ENCODE results near the gene ORAI3.

The ORAI3 gene

GRCh38 chr16:30947859-30948666 is 805 bp upstream of the ORAI3 start:
- DNase-seq = peak; percentile 100

DNA sequence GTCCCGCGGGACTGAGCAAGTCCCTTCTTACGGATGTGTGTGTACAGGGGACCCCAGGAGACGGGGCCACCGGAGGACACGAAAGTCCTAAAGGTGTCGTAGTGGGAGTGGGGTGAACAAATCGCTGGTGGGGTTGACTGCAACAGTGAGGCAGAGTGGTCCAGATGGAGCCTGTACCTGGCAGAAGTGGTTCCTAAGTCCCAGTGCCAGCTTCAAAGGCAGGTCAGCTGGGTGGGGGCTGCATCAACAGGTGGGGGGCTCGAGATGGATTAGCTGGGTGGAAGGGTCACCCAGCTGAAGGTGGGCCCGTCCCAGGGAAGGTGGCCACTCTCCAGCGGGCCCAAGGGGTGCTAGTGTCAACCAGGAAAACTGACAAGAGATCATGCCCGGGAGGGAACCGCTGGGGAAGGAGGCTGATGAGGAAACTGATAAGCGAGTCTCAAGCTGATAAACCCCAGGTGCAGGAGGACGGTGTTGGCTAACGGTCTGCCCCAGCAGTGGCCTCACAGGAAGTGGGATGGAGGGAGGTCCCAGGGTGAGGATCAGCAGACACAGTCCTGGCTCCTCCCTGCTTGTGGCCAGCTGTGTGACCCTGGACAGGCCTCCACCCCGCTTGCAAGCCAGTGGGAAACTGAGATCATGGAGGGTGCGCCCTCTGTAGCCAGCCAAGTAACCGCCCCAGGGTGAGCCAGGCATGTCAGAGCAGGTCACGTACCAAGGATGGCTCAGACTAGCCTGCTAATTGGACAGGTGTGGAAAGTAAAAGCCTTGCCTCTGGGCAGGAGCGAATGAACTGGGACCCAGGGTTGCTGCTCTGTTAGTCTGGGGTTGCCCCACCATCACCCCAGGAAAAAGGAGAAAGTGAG is 1.0 kb downstream of the ORAI3 start:
- peak; percentile 61 for DNase-seq

- no peak for DNase-seq
Measured at GRCh38 chr16:30950516-30951065, 1.7 kb downstream of the ORAI3 start.

DNA sequence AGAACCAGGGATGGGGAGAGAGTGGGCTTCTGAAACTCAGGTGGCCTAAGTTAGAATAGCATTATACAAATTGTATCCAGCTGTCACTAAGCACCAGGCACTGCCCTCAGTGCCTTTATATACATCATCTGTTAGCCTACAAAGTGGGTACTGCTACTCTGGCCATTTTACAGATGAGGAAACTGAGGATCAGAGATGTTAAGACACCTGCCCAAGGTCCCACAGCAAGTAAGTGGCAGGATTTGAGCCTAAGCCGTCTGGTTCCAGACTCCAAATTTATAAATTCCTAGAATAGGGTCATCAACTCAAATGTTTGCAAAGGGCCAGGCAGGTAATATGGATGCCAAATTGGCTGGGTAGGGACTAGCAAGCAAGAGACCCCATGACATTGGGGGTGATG is 2.3 kb downstream of the ORAI3 start:
- DNase-seq = no peak

- DNase-seq = peak; percentile 56
Measured at GRCh38 chr16:30951750-30952149, 2.9 kb downstream of the ORAI3 start.

DNA sequence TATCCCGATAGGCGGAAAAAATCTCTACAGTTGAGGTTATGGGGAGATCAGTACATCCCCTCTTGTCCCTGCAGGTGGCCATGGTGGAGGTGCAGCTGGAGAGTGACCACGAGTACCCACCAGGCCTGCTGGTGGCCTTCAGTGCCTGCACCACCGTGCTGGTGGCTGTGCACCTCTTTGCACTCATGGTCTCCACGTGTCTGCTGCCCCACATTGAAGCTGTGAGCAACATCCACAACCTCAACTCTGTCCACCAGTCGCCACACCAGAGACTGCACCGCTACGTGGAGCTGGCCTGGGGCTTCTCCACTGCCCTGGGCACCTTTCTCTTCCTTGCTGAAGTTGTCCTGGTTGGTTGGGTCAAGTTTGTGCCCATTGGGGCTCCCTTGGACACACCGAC is 4.2 kb downstream of the ORAI3 start:
- DNase-seq = no peak

GRCh38 chr16:30953511-30954124 is 4.8 kb downstream of the ORAI3 start:
- DNase-seq = peak; percentile 92

DNA sequence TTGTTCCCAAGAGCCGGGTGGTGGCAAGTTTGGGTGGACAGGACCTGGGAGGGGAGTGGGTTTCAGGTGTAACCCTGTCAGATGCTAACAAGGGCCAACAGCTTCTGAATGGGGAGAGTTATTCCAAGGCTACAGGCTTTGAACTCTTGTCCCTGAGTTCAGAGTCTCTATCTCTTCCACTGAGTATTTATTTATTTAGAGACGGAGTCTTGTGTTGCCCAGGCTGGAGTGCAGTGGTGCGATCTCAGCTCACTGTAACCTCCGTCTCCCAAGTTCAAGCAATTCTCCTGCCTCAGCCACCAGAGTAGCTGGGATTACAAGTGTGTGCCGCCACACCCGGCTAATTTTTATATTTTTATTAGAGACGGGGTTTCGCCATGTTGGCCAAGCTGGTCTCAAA is 6.1 kb downstream of the ORAI3 start:
- DNase-seq = no peak

DNA sequence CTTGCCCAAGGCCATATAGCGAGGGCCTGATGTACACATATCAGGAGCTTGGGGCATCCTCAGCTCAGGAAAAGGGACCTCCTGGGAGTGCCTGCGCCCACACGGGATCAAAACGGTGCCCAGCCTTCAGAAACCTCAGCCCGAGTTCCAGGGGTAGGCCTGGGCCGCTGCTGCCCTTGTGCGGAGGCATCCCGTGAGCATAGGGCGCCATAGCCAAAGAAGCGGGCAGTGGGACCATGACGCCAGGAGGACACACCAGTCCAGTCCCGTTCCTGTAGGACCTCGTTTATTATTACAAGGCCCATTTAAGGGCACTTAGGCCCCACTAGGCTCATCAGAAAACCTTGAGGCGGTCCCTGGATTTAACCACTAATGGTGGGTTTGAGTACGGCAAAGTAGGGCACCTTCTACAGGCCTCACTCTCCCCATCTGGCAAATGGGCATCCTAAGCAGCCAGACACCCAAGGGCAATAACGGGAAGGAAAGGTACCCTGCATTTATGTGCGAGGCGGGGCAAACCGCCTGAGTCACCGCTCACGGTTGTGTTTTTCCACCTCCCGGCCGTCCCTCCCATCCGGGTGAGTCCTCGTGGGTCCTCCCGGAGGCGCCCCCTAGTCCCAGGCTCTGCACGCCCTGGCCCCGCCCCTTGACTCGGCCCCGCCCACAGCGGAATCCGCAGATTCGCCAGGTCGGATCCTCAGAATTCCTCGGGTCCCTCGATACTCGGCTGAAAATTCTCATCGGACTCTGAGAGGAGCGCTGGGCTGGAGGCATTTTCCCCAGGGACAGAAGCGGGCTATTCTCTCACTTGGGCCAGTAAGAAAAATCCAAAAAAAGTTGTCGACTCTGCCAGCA is 8.0 kb downstream of the ORAI3 start:
- peak; percentile 92 for DNase-seq

DNA sequence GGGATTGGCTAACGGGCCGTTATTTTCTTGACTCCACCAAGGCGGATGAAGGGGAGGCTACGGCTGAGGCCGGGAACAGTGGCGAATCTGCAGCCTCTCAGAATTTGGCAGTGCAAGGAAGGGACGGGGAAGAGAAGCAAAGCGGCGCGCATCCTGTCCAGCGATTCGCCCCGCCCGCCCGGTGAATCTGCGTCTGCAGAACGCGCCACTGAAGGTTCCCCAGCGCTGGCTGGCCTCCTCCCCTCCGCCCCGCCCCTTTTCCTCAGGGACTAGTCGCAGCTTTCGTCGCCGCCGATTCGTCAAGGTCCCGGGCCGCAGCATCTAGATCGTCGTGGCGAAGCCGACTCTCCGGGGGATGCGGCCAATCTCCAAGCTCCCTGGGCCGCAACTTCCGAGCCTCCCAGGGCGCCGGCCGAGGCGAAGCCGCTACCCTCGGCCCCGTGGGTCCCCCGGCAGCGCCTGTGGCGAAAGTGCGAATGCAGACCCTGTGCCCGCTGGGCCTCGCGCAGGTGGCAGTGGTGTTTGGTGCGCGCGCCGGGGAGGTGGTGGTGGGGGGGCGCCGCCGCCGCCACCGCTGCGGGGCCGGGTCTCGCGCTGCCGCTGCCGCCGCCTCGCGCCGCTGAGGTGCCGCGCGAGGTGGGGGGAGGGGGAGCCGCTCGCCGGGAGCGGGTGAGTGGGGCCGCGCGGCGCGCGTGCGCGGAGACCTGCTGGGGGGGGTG is 8.7 kb downstream of the ORAI3 start, which contains the start of gene SETD1A:
Gene SETD1A (plus strand): TSS at position 299 of the 719 bp plus-strand sequence. CDS start 978 bp downstream, outside the sequence.
- peak; percentile 98 for DNase-seq

DNA sequence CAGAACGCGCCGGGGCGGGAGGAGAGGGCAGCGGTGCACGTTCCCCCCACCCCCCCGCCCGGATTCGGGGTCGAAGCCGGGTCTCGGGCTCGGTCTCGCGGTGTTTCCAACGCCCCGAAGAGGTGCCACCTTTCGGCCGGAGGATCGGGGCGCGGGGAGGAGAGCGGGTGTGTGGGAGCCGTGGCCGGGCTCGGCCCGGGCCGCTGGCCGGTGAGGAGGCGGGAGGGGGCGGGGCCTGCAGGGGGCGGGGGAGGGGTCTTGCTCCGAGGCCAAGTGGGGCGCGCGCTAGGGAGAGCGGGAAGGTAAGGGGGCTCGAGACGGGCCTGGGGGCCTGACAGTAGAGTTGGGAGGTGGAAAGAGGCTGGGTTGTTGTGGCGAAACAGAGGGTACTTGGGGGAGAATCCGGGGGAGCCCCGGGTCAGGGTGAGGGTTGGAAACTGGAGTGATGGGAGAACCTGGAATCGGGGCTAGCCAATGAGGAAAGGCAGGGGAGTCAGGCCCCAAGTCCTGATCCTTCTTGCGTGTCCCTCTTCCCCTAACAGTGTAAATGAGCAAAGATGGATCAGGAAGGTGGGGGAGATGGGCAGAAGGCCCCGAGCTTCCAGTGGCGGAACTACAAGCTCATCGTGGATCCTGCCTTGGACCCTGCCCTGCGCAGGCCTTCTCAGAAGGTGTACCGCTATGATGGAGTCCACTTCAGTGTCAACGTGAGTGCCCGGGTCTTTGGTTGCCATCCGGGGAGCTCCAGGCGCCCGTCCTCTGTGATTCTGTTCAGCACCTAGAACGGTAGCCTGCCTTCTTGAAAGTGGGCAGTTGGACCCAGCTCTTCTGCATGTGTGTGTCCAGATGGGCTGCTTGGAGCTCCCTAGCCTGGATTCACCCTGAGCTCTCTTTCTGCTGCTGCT is 9.6 kb downstream of the ORAI3 start:
- DNase-seq = peak; percentile 65

DNA sequence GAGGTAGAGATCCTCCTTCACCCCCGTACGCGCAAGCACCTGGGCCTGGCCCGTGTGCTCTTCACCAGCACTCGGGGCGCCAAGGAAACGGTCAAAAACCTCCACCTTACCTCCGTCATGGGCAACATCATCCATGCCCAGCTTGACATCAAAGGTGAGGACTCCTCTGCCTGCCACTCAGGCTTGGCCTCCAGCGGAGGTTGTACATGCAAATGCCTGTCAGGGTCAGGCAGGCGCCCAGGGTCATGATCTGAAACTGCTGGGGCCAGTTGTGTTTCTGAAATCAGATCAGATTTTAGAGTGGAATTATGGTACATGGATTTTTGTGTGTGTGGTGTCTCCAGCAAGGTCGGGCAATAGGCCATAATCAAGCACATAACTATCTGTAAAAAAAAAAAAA is 12.5 kb downstream of the ORAI3 start:
- DNase-seq = no peak

DNA sequence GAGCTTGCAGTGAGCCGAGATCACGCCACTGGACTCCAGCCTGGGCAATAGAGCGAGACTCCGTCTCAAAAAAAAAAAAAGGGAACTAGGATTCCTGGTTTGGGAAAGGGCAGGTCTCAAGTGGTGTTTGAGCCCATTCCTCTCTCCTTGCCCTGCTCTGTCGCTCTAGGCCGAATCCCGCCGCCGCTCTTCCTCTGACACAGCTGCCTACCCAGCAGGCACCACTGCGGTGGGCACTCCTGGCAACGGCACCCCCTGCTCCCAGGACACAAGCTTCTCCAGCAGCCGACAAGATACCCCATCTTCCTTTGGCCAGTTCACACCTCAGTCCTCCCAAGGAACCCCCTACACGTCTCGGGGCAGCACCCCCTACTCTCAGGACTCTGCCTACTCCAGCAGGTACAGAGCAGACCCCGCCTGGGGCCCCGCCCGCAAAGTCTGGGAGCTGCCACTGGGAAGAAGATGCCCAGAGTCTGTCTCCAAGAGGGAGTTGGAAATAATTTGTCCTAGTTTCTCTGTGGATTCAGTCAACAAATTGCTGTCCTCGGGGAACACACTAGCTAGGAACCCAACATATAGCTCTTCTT is 15.2 kb downstream of the ORAI3 start:
- DNase-seq = no peak

GRCh38 chr16:30964574-30965226 is 15.8 kb downstream of the ORAI3 start:
- no peak for DNase-seq

- DNase-seq = no peak
Measured at GRCh38 chr16:30965436-30965835, 16.6 kb downstream of the ORAI3 start.

DNA sequence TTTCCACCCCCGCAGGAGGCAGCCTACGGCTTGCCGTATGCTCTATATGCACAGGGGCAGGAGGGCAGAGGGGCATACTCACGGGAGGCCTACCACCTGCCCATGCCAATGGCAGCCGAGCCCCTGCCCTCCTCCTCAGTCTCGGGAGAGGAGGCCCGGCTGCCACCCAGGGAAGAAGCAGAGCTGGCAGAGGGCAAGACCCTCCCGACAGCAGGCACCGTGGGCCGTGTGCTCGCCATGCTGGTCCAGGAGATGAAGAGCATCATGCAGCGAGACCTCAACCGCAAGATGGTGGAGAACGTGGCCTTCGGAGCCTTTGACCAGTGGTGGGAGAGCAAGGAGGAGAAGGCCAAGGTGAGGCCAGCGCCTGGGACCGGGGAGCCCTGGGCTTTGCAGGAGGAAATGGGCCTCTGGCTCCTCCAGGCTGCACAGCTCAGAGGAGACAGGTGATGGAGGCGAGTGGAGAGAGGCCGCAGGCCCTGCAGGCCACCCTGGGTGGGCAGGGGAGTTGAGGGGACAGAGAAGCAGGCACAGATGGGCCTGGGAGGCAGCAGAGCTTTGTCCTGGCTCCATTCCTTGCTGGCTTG is 17.3 kb downstream of the ORAI3 start:
- DNase-seq = no peak

- no peak for DNase-seq
Measured at GRCh38 chr16:30967795-30968194, 18.9 kb downstream of the ORAI3 start.

DNA sequence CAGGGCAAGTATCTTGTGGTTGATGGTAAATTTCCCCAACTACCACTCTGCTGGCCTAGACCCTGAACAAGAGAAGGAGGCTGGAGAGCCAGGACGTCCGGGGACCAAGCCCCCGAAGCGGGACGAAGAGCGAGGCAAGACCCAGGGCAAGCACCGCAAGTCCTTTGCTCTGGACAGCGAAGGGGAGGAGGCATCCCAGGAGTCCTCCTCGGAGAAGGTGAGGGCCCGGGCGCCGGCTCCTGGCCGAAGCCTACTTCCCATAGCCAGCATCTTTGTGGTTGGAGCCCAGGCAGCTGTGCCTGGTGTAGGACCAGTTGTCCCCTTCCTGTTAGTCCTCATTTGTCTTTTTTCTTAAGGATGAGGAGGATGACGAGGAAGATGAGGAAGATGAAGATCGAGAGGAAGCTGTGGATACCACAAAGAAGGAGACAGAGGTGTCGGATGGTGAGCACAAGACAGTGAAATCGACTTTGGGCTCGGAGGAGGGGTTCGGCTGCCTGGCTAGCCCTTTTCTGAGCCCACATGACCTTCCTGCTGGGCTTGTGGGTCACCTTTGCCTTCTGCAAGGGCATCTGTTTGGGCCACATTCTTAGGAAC is 20.5 kb downstream of the ORAI3 start:
- DNase-seq = no peak

DNA sequence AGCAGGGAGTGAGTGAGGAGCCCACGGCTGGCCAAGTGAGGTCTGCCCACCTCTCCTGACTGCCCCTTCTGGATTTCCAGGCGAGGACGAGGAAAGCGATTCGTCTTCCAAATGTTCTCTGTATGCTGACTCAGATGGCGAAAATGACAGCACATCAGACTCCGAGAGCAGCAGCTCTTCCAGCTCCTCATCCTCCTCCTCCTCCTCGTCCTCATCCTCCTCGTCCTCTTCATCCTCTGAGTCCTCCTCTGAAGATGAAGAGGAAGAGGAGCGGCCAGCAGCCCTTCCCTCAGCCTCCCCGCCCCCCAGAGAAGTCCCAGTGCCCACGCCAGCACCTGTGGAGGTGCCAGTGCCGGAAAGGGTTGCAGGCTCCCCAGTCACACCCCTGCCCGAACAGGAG is 22.4 kb downstream of the ORAI3 start:
- no peak for DNase-seq
